B cell (primary cell): ENCODE results near the gene PRKN. TPM values are rescaled to one million over a fixed set of nuclear protein-coding genes. Genes with fewer than 3 reads are reported as not detected.

Experiments
- ATAC-seq: fragments of 200-7000 bp; cut with Tn5 transposase; one replicate; pipeline ENCODE4 v1.10.0; 2021; ENCODE audit warnings: low read depth, mild to moderate bottlenecking, moderate number of reproducible peaks, moderate library complexity
- CTCF ChIA-PET: fragments of 350-600 bp; sonication (Branson Sonifier 250); formaldehyde crosslinking; loops from one replicate; lab custom pipeline; 2021; ENCODE audit warnings: antibody characterized with exemption, inconsistent platforms; lab: Charles Lee
- POLR2A ChIA-PET: fragments of 350-600 bp; sonication (Branson Sonifier 250); formaldehyde crosslinking; loops from one replicate; lab custom pipeline; 2021; ENCODE audit warnings: antibody characterized with exemption; lab: Charles Lee
- DNase-seq: peaks from one replicate; pipeline ENCODE4 v3.0.0; 2013
- H2AFZ ChIP-seq: 2 replicates; pipeline ENCODE4 v1.6.1; 2012; ENCODE audit warnings: mild to moderate bottlenecking, low read depth, low read length; ENCODE audit not compliant: insufficient read depth, poor library complexity, severe bottlenecking
- H3K27ac ChIP-seq, 2 donors: 1 replicate in 1 of 2; 2 replicates in 1 of 2; pipeline ENCODE4 v1.5.1; 2012 to 2013; ENCODE audit warnings: low read length in 2 of 2, mild to moderate bottlenecking in 2 of 2, moderate library complexity in 1 of 2
- H3K27me3 ChIP-seq, 4 experiments: fragments of 200-600 bp in 1 of 4; sonication (generic) in 1 of 4; replicated peaks in 1 of 4; 1 replicate in 2 of 4; 2 replicates in 2 of 4; pipeline versions ENCODE4 v1.6.1 to v1.7.0; 2013 to 2016; ENCODE audit warnings: low read length in 3 of 4, mild to moderate bottlenecking in 2 of 4, mixed read lengths in 1 of 4, moderate library complexity in 1 of 4; ENCODE audit not compliant: insufficient read depth in 4 of 4, control insufficient read depth in 3 of 4; ENCODE audit errors: control extremely low read depth in 1 of 4
- H3K36me3 ChIP-seq, 2 experiments: replicated peaks in 1 of 2; 1 replicate in 1 of 2; 2 replicates in 1 of 2; pipeline versions ENCODE4 v1.6.1 to v1.7.1; 2013; ENCODE audit warnings: low read length in 1 of 2; ENCODE audit not compliant: insufficient read depth in 2 of 2, control insufficient read depth in 1 of 2; ENCODE audit errors: control extremely low read depth in 1 of 2, extremely low read depth in 1 of 2
- H3K4me1 ChIP-seq, 2 donors: fragments of 200-600 bp in 1 of 2; sonication (generic) in 1 of 2; 1 replicate in 1 of 2; 2 replicates in 1 of 2; pipeline versions ENCODE4 v1.5.1 to v1.6.1; 2013 to 2017; ENCODE audit warnings: low read length in 2 of 2; ENCODE audit not compliant: control insufficient read depth in 2 of 2, insufficient read depth in 2 of 2
- H3K4me2 ChIP-seq: replicated peaks from 2 replicates; pipeline ENCODE3; 2012; ENCODE audit warnings: mild to moderate bottlenecking, low read depth, low read length; ENCODE audit not compliant: poor library complexity, severe bottlenecking
- H3K4me3 ChIP-seq, 5 experiments: fragments of 200-600 bp in 1 of 5; sonication (generic) in 1 of 5; 1 replicate in 3 of 5; 2 replicates in 2 of 5; pipeline versions ENCODE4 v1.5.1 to v1.7.0; 2011 to 2016; ENCODE audit warnings: low read length in 4 of 5, mild to moderate bottlenecking in 4 of 5, low read depth in 2 of 5, control low read depth in 1 of 5, moderate library complexity in 1 of 5; ENCODE audit not compliant: insufficient read depth in 1 of 5; ENCODE audit errors: control extremely low read depth in 1 of 5, extremely low read depth in 1 of 5
- H3K79me2 ChIP-seq: fragments of 200-600 bp; sonication (generic); one replicate; pipeline ENCODE4 v1.6.0; 2016; ENCODE audit warnings: low read length; ENCODE audit not compliant: control insufficient read depth, insufficient read depth
- H3K9ac ChIP-seq: fragments of 200-600 bp; sonication (generic); 2 replicates; pipeline ENCODE4 v1.6.1; 2017; ENCODE audit warnings: mild to moderate bottlenecking, low read length, moderate library complexity
- H3K9me3 ChIP-seq, 3 donors: one replicate each; pipeline versions ENCODE4 v1.6.1 to v1.7.1; 2013; ENCODE audit warnings: low read length in 2 of 3; ENCODE audit not compliant: control insufficient read depth in 2 of 3, insufficient read depth in 1 of 3; ENCODE audit errors: control extremely low read depth in 1 of 3
- H4K20me1 ChIP-seq: 2 replicates; pipeline ENCODE4 v1.6.0; 2012; ENCODE audit warnings: mild to moderate bottlenecking, low read length; ENCODE audit not compliant: insufficient read depth, control insufficient read depth, poor library complexity, severe bottlenecking
- H3K27ac Mint-ChIP-seq: one replicate; pipeline ENCODE4 v1.8.0; 2021; ENCODE audit warnings: mixed read lengths
- H3K27me3 Mint-ChIP-seq: one replicate; pipeline ENCODE4 v1.8.0; 2021; ENCODE audit warnings: mixed read lengths
- H3K4me1 Mint-ChIP-seq: one replicate; pipeline ENCODE4 v1.8.0; 2021; ENCODE audit warnings: mixed read lengths
- H3K4me3 Mint-ChIP-seq: one replicate; pipeline ENCODE4 v1.8.0; 2021; ENCODE audit warnings: mixed read lengths
- H3K9me3 Mint-ChIP-seq: one replicate; pipeline ENCODE4 v1.8.0; 2022; ENCODE audit warnings: mixed read lengths; ENCODE audit not compliant: insufficient read depth
- EZH2 ChIP-seq: IDR thresholded peaks from 2 replicates; pipeline ENCODE4 v1.6.1; 2012; ENCODE audit warnings: borderline replicate concordance, low read depth, mild to moderate bottlenecking, moderate library complexity, low read length; ENCODE audit not compliant: insufficient read depth, poor library complexity, severe bottlenecking
- WGBS: methylation state at CpG from one replicate; pipeline ENCODE4 v1.1.5; 2013; ENCODE audit warnings: missing lambda C conversion rate; ENCODE audit not compliant: insufficient coverage; 5-methylcytosine and 5-hydroxymethylcytosine counted together
- intact Hi-C: fragments of 100-400 bp; cut with micrococcal nuclease; formaldehyde crosslinking; loops from one replicate; pipeline ENCODE4 v1.10.0; 2022
- polyA plus RNA-seq: library from polyadenylated mRNA; depleted of rRNA; stranded (reverse); fragments of >200 nt; gene quantifications from 2 replicates; pipeline ENCODE4 v1.2.3, GENCODE V29; 2012
- total RNA-seq, 2 donors: library from RNA; stranded (reverse); fragments of 120-200 nt in 1 of 2; gene quantifications; 1 replicate in 1 of 2; 2 replicates in 1 of 2; pipeline versions ENCODE4 v1.2.3 to v1.2.4, GENCODE V29; 2013 to 2022
- TF ChIP-seq, protein P1 (sequence below): fragments of 200-600 bp; IDR thresholded peaks from one replicate; pipeline ENCODE4 v1.8.0; 2022; ENCODE audit warnings: antibody characterized with exemption, mild to moderate bottlenecking

The PRKN gene
- total and polyA plus RNA-seq, 2 donors (not counting 1 experiment from before 2014, with no cell fraction given) = 1.6 to 6.2 TPM

DNA sequence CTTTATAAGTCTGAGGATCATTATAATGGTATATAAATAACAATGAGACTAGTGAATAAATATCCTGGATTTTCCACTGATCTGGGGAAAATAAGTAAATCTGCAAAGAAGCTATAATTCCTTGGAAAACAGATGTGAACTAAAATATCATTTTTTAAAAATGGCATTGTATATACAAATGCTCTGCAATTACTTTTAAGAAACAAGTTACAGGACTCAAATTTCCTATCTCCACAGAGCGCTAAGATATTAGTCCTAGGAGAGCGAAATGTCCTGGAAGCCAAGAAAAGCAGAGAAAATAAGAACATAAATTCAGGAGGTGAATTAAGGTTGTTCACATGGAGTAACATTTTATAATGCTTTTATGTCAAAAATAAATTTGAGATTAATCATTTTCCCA lies 61.3 kb downstream of the PRKN start:
- Histone ChIP-seq H3K4me3 (no peak overlapping the region), H3K4me2 (no peak overlapping the region), H3K9ac (no peak overlapping the region), H3K4me1 (no peaks in the 10 kb centered on the region), H3K27ac (no peak overlapping the region), H4K20me1 (no peaks in the 10 kb centered on the region), H3K79me2 (no peaks in the 10 kb centered on the region), H3K27me3 (no peaks in the 10 kb centered on the region), H3K36me3 (no peaks in the 10 kb centered on the region), H2AFZ (no peak overlapping the region), H3K9me3 (no peaks in the 10 kb centered on the region)
- WGBS = no CpG with 5 or more reads among the region's 2 CpGs
- Mint-ChIP-seq H3K27me3 (no peaks in the 10 kb centered on the region), H3K4me3 (no peak overlapping the region), H3K9me3 (peaks cover 4% of the 10 kb centered on the region), H3K4me1 (no peaks in the 10 kb centered on the region), H3K27ac (no peak overlapping the region)
- DNase-seq (no peak), ATAC-seq (no peak)
- intact Hi-C loops = no loop called here
- ChIA-PET POLR2A (no interaction called here), CTCF (no interaction called here)
- no peak for TF ChIP-seq EZH2
- TF ChIP-seq, protein P1, sequence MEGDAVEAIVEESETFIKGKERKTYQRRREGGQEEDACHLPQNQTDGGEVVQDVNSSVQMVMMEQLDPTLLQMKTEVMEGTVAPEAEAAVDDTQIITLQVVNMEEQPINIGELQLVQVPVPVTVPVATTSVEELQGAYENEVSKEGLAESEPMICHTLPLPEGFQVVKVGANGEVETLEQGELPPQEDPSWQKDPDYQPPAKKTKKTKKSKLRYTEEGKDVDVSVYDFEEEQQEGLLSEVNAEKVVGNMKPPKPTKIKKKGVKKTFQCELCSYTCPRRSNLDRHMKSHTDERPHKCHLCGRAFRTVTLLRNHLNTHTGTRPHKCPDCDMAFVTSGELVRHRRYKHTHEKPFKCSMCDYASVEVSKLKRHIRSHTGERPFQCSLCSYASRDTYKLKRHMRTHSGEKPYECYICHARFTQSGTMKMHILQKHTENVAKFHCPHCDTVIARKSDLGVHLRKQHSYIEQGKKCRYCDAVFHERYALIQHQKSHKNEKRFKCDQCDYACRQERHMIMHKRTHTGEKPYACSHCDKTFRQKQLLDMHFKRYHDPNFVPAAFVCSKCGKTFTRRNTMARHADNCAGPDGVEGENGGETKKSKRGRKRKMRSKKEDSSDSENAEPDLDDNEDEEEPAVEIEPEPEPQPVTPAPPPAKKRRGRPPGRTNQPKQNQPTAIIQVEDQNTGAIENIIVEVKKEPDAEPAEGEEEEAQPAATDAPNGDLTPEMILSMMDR = no peak

GRCh38 chr6:162653808-162654207 lies 73.8 kb downstream of the PRKN start:
- ATAC-seq (no peak), DNase-seq (no peak)
- intact Hi-C loops = no loop called here
- WGBS = no CpG with 5 or more reads among the region's 2 CpGs
- no peaks in the 10 kb centered on the region for H3K4me1 Mint-ChIP-seq
- Histone ChIP-seq H3K36me3 (no peaks in the 10 kb centered on the region), H2AFZ (no peak overlapping the region), H3K27me3 (no peaks in the 10 kb centered on the region), H3K79me2 (no peaks in the 10 kb centered on the region), H3K4me1 (no peaks in the 10 kb centered on the region), H3K4me3 (no peak overlapping the region), H3K9me3 (no peaks in the 10 kb centered on the region), H4K20me1 (no peaks in the 10 kb centered on the region), H3K9ac (no peak overlapping the region), H3K27ac (no peak overlapping the region), H3K4me2 (no peak overlapping the region)
- CTCF ChIA-PET = no interaction called here
- POLR2A ChIA-PET = no interaction called here
- TF ChIP-seq, protein P1 = no peak
- no peak for TF ChIP-seq EZH2
- H3K9me3 Mint-ChIP-seq = no peaks in the 10 kb centered on the region
- H3K4me3 Mint-ChIP-seq = no peak overlapping the region
- no peak overlapping the region for H3K27ac Mint-ChIP-seq
- no peaks in the 10 kb centered on the region for H3K27me3 Mint-ChIP-seq
